NOMO-1 treated with dmso at 0.1 percent for 144 hours (cell line): ENCODE measurements around the gene NUDT2.

Source experiments
- DNase-seq: peaks from one replicate; lab custom pipeline; 2025; ENCODE audit not compliant: unreplicated experiment; lab: John Stamatoyannopoulos, UW

NUDT2 gene

DNA sequence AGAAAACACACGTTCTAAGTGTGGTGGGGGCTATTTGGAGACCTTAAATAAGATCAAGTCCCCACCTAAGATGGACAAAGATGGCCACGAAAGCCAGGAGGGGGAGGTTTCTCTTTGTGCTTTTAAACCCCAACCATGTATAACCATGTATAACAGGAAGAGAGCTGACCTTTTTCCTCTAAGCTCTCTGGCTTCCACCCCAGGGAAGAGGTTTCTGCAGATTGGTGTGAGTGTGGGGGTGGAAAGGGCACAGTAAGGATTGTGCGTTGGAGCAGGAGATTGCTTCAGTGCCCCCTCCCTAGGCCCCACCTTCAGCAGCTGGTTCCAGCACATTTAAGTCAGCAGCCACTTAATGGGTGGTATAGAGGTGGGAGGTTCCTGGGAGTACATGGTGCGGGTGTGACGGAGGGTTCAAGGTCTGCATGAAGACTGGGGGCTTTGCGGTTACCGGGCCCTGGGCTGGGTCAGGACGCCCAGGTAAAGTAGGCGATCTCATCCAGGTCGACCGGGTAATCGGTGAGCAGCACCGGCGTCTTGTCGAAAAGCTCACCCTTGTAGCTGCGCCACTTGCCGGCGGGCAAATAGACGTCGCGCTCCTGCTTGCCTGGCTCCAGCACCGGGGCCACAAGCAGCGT, 41.1 kb downstream of the NUDT2 start:
- no peak for DNase-seq

DNA sequence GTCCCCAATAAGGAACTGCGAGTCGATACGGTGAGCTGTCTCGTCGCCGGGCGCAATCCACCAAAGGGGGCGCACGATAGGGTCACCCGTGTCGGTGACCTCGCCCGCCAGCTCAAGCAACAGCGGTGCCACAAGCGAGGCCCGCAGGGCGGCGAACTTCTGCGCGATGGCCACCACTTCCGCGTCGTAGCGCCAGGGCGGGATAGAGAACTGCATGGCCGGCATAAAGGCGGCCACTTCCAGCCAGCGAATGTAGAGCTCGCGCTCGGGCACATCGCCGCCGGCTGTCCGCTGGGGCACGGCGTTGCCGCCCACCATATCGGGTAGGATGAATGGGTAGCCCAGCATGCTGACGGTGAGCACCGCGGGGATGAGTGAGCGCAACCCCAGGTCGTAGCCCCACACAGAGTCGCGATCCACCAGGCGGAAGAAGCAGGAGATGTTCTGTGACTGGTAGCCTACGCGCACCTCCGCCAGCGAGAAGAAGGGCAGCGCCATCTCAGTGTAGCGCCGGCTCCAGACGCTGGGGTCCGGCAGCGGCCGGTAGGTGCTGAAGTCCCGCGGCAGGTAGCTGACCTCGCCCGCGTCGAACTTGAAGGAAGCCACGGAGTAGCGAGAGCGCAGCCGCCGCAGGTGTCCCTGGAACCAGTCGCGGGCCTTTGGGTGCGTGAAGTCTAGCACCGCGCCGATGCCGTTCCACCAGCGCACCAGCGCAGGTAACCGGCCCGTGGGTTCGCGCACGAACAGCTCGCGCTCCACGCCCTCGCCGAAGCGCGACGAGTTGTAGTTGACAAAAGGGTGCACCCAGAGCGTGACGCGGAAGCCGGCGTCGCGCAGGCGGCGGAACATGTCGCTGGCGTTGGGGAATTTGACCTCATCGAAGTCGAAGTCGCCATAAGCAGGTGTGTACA, 41.9 kb downstream of the NUDT2 start:
- DNase-seq, result no peak

DNA sequence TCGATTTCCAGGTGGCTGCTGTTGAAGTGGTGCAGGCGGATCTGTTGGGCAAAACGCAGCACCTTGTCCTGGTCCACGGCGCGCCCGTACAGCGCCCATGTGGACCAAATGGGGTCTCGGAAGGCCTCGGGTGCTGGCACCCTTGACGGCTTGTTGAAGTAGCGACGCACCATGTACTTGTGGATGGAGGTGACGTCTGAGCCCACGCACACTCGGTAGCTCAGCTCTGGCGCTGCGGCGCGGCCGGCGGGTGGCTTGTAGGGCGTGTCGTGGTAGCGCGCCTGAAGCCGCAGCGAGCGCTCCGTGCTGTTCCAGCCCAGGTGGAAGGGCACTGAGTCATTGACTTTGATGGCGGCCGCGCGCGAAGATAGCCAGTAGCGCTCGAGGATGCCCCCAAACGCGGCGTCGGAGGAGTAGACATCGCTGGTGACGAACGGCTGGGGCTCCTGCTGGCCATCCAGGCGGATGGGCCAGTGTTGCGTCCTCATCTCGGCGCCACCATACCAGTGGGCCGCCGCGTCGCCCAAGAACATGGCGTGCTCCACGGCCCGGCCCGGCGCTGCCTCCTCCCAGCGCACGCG, 42.6 kb downstream of the NUDT2 start:
- DNase-seq, result no peak

GRCh38 chr9:34372467-34373011, 43.2 kb downstream of the NUDT2 start:
- DNase-seq, result no peak

- DNase-seq, result no peak
Observed at GRCh38 chr9:34373749-34374148, 44.4 kb downstream of the NUDT2 start.

GRCh38 chr9:34374339-34374738, 45.0 kb downstream of the NUDT2 start:
- no peak for DNase-seq

GRCh38 chr9:34374905-34375552, 45.7 kb downstream of the NUDT2 start:
- DNase-seq, result no peak

- DNase-seq, result no peak
Observed at GRCh38 chr9:34375901-34376595, 46.7 kb downstream of the NUDT2 start.

DNA sequence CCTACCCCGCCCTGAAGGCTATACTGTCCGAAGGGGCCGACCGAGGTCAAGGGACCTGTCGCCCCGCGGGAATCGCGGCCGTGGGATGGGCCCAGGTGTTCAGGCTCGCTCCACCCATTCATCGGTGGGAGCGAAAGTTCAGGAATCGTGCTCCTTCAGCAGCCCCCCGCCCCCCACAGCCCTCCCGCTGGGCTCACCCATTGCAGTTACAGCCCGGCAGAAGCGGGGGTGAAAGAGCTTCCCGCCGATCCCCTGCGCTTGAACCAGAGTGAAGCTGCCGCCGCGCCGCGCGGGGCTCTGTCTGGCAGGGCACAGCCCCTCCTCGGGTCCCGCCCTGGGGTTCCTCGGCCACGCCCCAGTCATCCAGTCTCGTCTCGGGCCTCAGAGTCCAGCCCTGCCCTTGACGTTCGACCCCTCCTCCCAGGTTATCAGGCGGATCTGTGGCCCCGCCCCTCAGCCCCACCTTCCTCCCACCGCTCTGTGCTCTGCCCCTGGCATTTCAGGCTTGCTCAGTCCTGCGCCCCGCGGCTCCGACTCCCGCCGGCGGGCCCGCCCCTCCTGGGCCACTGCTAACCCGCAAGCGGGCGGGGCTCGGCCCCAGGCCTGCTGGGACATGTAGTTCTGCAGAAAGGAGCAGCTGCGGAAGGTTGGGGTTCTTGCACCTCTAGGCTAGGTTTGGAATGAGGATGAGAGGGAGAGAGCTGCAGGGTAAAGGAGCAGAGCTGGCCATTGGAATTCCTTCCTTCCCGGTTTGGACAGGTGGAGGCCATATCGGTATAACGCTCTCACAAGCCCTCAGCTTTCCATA, 47.4 kb downstream of the NUDT2 start, which contains the start of gene MYORG:
MYORG (minus strand) TSS at position 303 of the 808 bp plus-strand sequence. CDS start 3,955 bp downstream, outside the sequence.
- peak; percentile 100 for DNase-seq

- DNase-seq, result no peak
Observed at GRCh38 chr9:34377404-34377746, 48.0 kb downstream of the NUDT2 start.

DNA sequence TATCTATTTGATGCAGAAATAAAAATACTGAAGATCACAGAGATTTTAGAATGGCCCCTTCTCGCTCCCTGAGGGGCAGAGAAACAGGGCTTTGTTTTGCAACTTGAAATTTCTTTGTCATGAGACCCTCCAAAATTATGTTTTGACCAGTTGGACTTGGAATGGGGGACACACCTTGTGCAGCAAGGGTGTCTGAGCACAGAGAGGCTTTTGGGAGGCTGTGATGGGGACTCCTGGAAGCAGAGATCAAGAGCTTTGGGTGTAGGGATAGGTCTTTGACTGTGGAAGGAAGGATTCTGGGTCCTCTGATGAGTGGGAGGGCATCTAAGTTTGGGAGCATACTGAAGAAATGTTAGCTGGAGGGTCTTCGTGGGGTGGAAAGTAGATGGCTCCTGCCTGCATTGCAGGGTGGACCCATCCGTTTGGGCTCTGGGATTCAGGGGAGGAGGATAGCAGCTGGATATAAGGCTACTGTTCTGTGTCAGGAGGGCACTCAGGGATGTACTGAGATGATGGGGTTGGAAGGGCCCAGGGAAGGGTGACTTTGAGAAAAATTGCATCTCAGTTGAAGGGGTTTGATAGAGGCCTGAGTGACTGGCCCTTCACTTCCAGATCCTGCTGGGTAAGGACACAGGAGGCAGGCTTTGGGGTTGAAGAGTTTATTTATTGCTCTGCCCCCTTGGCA, 49.1 kb downstream of the NUDT2 start:
- no peak for DNase-seq

- DNase-seq, result peak; percentile 93
Observed at GRCh38 chr9:34379334-34380033, 50.1 kb downstream of the NUDT2 start.

GRCh38 chr9:34380034-34380510, 50.7 kb downstream of the NUDT2 start:
- no peak for DNase-seq

DNA sequence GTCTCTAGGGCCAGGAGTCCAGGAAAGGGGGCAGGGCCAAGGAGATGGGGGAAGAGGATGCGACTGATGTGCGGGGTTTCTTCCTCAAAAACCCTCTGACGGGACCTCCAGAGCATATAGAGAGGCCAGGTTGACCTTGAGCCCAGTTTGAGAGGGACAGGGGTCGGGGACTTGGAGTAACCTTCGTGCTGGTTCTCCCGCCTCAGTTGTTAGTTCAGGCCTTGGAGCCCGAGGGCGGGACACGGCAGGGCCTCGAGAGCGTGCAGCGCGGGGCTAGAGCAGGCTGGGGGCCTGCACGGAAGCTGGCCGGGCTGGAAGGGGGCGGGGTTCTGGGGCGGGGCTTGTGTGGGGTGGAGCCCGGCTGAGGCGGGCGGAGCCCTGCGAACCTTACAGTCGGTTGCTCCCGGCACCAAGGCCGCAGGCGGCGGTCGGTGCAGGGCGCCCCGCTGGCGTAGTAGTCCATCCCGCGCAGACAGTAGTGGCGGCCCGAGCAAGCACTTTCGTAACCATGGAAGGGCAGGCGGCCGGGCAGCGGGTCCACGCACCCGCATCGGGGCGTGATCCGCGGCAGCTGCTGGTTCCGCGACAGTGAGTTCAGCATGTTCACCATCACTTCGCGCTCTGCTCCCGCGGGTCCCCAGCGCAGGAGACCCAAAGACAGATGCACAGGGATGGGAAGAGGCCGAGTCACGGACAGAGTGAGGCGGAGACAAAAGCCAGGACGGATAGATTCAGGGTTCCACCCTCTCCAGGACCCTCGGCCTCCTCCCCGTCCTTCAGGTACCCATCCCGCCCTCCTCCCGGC, 51.3 kb downstream of the NUDT2 start:
- peak; percentile 85 for DNase-seq

- no peak for DNase-seq
Observed at GRCh38 chr9:34381323-34381722, 52.0 kb downstream of the NUDT2 start.

DNA sequence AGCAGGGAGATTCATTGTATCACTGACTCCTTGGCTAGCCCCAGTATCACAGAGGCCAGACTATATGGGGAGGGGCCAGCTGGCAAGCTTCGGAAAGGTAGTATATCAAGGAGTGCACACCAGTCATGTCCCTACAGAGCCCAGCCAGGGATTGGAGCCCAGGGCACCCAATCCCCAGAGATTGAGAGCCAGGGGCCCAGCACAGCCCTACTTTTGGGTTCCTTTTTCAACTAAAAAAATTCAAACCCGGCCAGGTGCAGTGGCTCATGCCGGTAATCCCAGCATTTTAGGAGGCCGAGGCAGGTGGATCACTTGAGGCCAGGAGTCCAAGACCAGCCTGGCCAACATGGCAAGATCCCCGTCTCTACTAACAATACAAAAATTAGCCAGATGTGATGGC, 52.7 kb downstream of the NUDT2 start:
- no peak for DNase-seq

DNA sequence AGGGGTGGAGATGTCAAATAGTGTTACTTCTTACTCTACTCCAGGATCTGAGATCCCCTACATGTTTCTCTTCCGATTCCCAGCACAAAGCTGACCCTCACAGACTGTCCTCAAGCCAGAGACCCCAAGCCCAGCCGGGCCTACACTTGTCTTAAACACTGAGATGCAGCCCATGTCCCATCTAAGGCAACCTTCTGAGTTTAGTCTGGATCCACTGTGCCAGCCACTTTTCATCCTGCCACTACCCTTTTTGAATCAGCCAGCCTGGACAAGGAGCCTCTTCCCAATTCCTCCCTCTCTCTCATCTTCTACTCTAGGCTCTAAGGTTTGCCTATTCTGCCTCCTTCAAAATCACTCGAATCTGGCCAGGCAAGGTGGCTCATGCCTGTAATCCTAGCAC, 53.5 kb downstream of the NUDT2 start:
- no peak for DNase-seq

GRCh38 chr9:34383904-34384303, 54.5 kb downstream of the NUDT2 start:
- no peak for DNase-seq
